K562 (cell line): Measurements from ENCODE around the gene NTM. TPM values are rescaled to one million over a fixed set of nuclear protein-coding genes. Genes with fewer than 3 reads are reported as not detected.
A peak's percentile ranks its signal among the peaks of the same experiment; 100 is the strongest.

Source experiments
- ATAC-seq: fragments of 200-7000 bp; cut with Tn5 transposase; 3 replicates; pipeline ENCODE4 v1.9.1; 2020; ENCODE audit warnings: moderate library complexity
- BruUV-seq: library from RNA; stranded (reverse); fragments of 400-500 nt; replicated peaks from 2 replicates; lab custom pipeline; 2021; lab: Mats Ljungman, UMichigan
- CTCF ChIA-PET: fragments of 300-600 bp; formaldehyde crosslinking; extraction: SDS; loops from one replicate; lab custom pipeline; 2021; ENCODE audit warnings: low intra/inter-chr PET ratio; lab: Yijun Ruan, JAX
- POLR2A ChIA-PET: fragments of 300-600, 350-650 bp; sonication (Branson Sonifier 250); formaldehyde crosslinking; extraction: SDS; loops from one replicate; lab custom pipeline; 2021; ENCODE audit warnings: antibody characterized with exemption, inconsistent platforms; lab: Yijun Ruan, JAX
- DNase-seq, 4 experiments: peaks; one replicate each; pipeline versions ENCODE4 v3.0.0 to v3.0.0-alpha.2; 2011 to 2018; ENCODE audit warnings: low spot score in 3 of 4, mixed read lengths in 3 of 4; ENCODE audit errors: extremely low read depth in 1 of 4
- FAIRE-seq: peaks from 2 replicates; lab custom pipeline; 2011; peaks lifted over from hg19 to GRCh38; lab: Jason Lieb, UNC
- H2AFZ ChIP-seq: 2 replicates; pipeline ENCODE4 v1.6.0; 2011; ENCODE audit warnings: low read depth, low read length, control low read depth, inconsistent platforms
- H3K27ac ChIP-seq: fragments of 200-600 bp; 3 replicates; pipeline ENCODE4 v1.8.0; 2011; ENCODE audit warnings: low read depth, mild to moderate bottlenecking, control low read depth, inconsistent platforms, low read length, moderate library complexity, mixed read lengths; ENCODE audit errors: extremely low read depth
- H3K27me3 ChIP-seq, 2 experiments: fragments of 300-600 bp in 1 of 2; 2 replicates in 1 of 2; 3 replicates in 1 of 2; pipeline versions ENCODE4 v1.6.0 to v1.8.0; 2011; ENCODE audit warnings: inconsistent platforms in 2 of 2, low read length in 2 of 2, mild to moderate bottlenecking in 1 of 2, mixed read lengths in 1 of 2, moderate library complexity in 1 of 2; ENCODE audit not compliant: control insufficient read depth in 2 of 2, insufficient read depth in 2 of 2
- H3K36me3 ChIP-seq: fragments of 300-600 bp; 3 replicates; pipeline ENCODE4 v1.8.0; 2011; ENCODE audit warnings: mild to moderate bottlenecking, low read length, inconsistent platforms; ENCODE audit not compliant: control insufficient read depth, insufficient read depth
- H3K4me1 ChIP-seq, 2 experiments: fragments of 200-600 bp in 1 of 2; replicated peaks in 1 of 2; 2 replicates in 1 of 2; 3 replicates in 1 of 2; pipeline versions ENCODE4 v1.5.1 to v1.8.0; 2011; ENCODE audit warnings: inconsistent platforms in 2 of 2, low read length in 2 of 2, mild to moderate bottlenecking in 1 of 2, mixed read lengths in 1 of 2, moderate library complexity in 1 of 2; ENCODE audit not compliant: control insufficient read depth in 2 of 2, insufficient read depth in 2 of 2
- H3K4me2 ChIP-seq: 2 replicates; pipeline ENCODE4 v1.6.1; 2011; ENCODE audit warnings: low read length, control low read depth, inconsistent platforms, mixed read lengths; ENCODE audit not compliant: insufficient read depth
- H3K4me3 ChIP-seq: fragments of 200-600 bp; sonication (generic), shearing (Covaris generic); 2 replicates; pipeline ENCODE4 v1.5.1; 2016; ENCODE audit warnings: control low read depth, inconsistent platforms
- H3K79me2 ChIP-seq: fragments of 200-600 bp; 3 replicates; pipeline ENCODE4 v1.8.0; 2011; ENCODE audit warnings: low read length, inconsistent platforms; ENCODE audit not compliant: control insufficient read depth, insufficient read depth
- H3K9ac ChIP-seq, 2 experiments: 2 replicates each; pipeline versions ENCODE4 v1.6.0 to v1.6.1; 2011; ENCODE audit warnings: low read depth in 2 of 2, low read length in 2 of 2, control low read depth in 1 of 2, inconsistent platforms in 1 of 2, mild to moderate bottlenecking in 1 of 2, mixed read lengths in 1 of 2; ENCODE audit not compliant: insufficient read depth in 1 of 2
- H3K9me1 ChIP-seq: one replicate; pipeline ENCODE4 v1.6.0; 2011; ENCODE audit warnings: inconsistent platforms, mild to moderate bottlenecking, low read length, moderate library complexity; ENCODE audit not compliant: control insufficient read depth, insufficient read depth
- H3K9me3 ChIP-seq: replicated peaks from 2 replicates; pipeline ENCODE4 v1.5.1; 2011; ENCODE audit warnings: low read depth, low read length, inconsistent platforms; ENCODE audit not compliant: control insufficient read depth, insufficient read depth
- H4K20me1 ChIP-seq: replicated peaks from 2 replicates; pipeline ENCODE4 v1.6.1; 2011; ENCODE audit warnings: low read length, inconsistent platforms, mixed read lengths; ENCODE audit not compliant: control insufficient read depth, insufficient read depth
- MBD1 ChIP-seq: fragments of 250-450 bp; sonication (Bioruptor Pico); IDR thresholded peaks from 2 replicates; pipeline ENCODE4 v1.8.0; 2022; ENCODE audit warnings: inconsistent platforms
- NRF1 ChIP-seq, 2 experiments: fragments of 450-650 bp; IDR thresholded peaks in 1 of 2; conservative IDR thresholded peaks in 1 of 2; 2 replicates each; pipeline ENCODE4 v1.6.1; 2014; ENCODE audit warnings: mild to moderate bottlenecking in 2 of 2
- RNF2 ChIP-seq: sonication (generic); IDR thresholded peaks from 2 replicates; pipeline ENCODE4 v1.6.1; 2016
- RREB1 ChIP-seq: fragments of 250-450 bp; sonication (Bioruptor Pico); IDR thresholded peaks from 2 replicates; pipeline ENCODE4 v1.4.0; 2020
- ZNF436 ChIP-seq: fragments of 250-450, 450-650 bp; sonication (Bioruptor Pico); formaldehyde crosslinking; IDR thresholded peaks from 2 replicates; pipeline ENCODE4 v1.7.0; 2020; ENCODE audit warnings: mild to moderate bottlenecking
- ZNF512 ChIP-seq: IDR thresholded peaks from 2 replicates; pipeline ENCODE4 v1.6.1; 2016; ENCODE audit warnings: missing genetic modification characterization, missing compliant biosample characterization
- ZNF780A ChIP-seq: fragments of 250-450 bp; sonication (Bioruptor Pico); IDR thresholded peaks from 2 replicates; pipeline ENCODE4 v1.5.0; 2021; ENCODE audit warnings: mild to moderate bottlenecking
- WGBS: fragments of 100-300 bp; shearing (Covaris generic); methylation state at CpG from one replicate; pipeline ENCODE4 v1.1.6; 2016; ENCODE audit warnings: low coverage, mixed read lengths; ENCODE audit not compliant: insufficient coverage; ENCODE audit errors: missing lambda C conversion rate; 5-methylcytosine and 5-hydroxymethylcytosine counted together
- in situ Hi-C: fragments of 300-500 bp; cut with MboI; formaldehyde crosslinking; loops from 4 replicates; pipeline ENCODE4 v1.15.0; 2018; ENCODE audit warnings: inconsistent platforms, mixed read lengths
- intact Hi-C: fragments of 100-400 bp; cut with micrococcal nuclease; formaldehyde crosslinking; loops from 2 replicates; pipeline ENCODE4 v1.14.2; 2022
- polyA plus RNA-seq, 8 experiments: library from polyadenylated mRNA; depleted of rRNA in 4 of 8; stranded (reverse) in 5 of 8; unstranded in 3 of 8; fragments of >200 nt; fragmentation: Nextera tagmentation in 2 of 8; fragmentation: Illumina TruSeq in 1 of 8; extraction: Ambion mirVana in 2 of 8; extraction: Trizol in 1 of 8; gene quantifications; 2 replicates each; pipeline versions ENCODE4 v1.2.1 to v1.2.3, GENCODE V29; 2011 to 2014; ENCODE audit warnings: inconsistent platforms in 1 of 8, missing spikeins in 1 of 8
- total RNA-seq, 7 experiments: library from RNA; depleted of rRNA in 6 of 7; stranded (reverse); fragments of >200 nt in 6 of 7; fragmentation: Illumina TruSeq in 2 of 7; extraction: Trizol in 2 of 7; gene quantifications; 2 replicates each; pipeline versions ENCODE4 v1.2.1 to v1.2.3, GENCODE V29; 2011 to 2021; ENCODE audit warnings: low replicate concordance in 1 of 7

NTM gene
- total and polyA plus RNA-seq, 9 of the 15 experiments (the other 6 are each of a cell fraction or from before 2014, with no cell fraction given), result not detected

- intact Hi-C loops, result no loop called here
- Histone ChIP-seq H3K36me3 (no peaks in the 10 kb centered on the region), H3K9me1 (no peaks in the 10 kb centered on the region), H3K27me3 (no peaks in the 10 kb centered on the region), H3K4me2 (no peak overlapping the region), H4K20me1 (no peaks in the 10 kb centered on the region), H3K79me2 (no peaks in the 10 kb centered on the region), H2AFZ (no peak overlapping the region), H3K9ac (no peak overlapping the region), H3K4me3 (no peak overlapping the region), H3K27ac (no peak overlapping the region), H3K9me3 (no peaks in the 10 kb centered on the region), H3K4me1 (no peaks in the 10 kb centered on the region)
- FAIRE-seq (no peak), DNase-seq (no peak), ATAC-seq (no peak)
- ChIA-PET POLR2A (no interaction called here), CTCF (no interaction called here)
- no TSS peak for BruUV-seq
- TF ChIP-seq MBD1, result no peak
- 0 out of 4 replicates have a peak, but pooled peaks of 1 of the 2 experiments have one; percentile 14 for TF ChIP-seq NRF1 (conservative IDR thresholded peaks at IDR 0.05 in 1 of 2, IDR thresholded peaks at IDR 0.05 in 1 of 2)
- in situ Hi-C loops, result no loop called here
- WGBS, result 3% methylated on average over 5 of the region's 5 CpGs
Observed at GRCh38 chr11:131796541-131796940, 426.1 kb downstream of the NTM start.

GRCh38 chr11:131800452-131800851 lies 430.0 kb downstream of the NTM start:
- Histone ChIP-seq H3K9me1 (no peaks in the 10 kb centered on the region), H3K4me3 (no peak overlapping the region), H3K4me1 (no peaks in the 10 kb centered on the region), H3K9me3 (no peaks in the 10 kb centered on the region), H3K79me2 (no peaks in the 10 kb centered on the region), H2AFZ (no peak overlapping the region), H3K27ac (no peak overlapping the region), H3K4me2 (no peak overlapping the region), H3K27me3 (no peaks in the 10 kb centered on the region), H3K9ac (no peak overlapping the region), H3K36me3 (no peaks in the 10 kb centered on the region), H4K20me1 (no peaks in the 10 kb centered on the region)
- in situ Hi-C loops, result no loop called here
- CTCF ChIA-PET, result no interaction called here
- WGBS, result 9% methylated on average over 2 of the region's 2 CpGs
- ATAC-seq (no peak), DNase-seq (no peak), FAIRE-seq (no peak)
- POLR2A ChIA-PET, result no interaction called here
- no TSS peak for BruUV-seq
- intact Hi-C loops, result no loop called here
- TF ChIP-seq ZNF512 (no peak), RREB1 (CRISPR knock-in tag) (no peak), ZNF436 (CRISPR knock-in tag) (no peak), RNF2 (no peak), ZNF780A (CRISPR knock-in tag) (no peak)
